A549 (cell line): ENCODE data around the gene C16orf92. TPM values are rescaled to one million over a fixed set of nuclear protein-coding genes. Genes with fewer than 3 reads are reported as not detected.
A peak's percentile ranks its signal among the peaks of the same experiment; 100 is the strongest.

Experiments used
- ATOH8 ChIP-seq: fragments of 250-450 bp; sonication (Bioruptor Pico); IDR thresholded peaks from 2 replicates; pipeline ENCODE4 v1.5.0; 2020; ENCODE audit warnings: low read depth, mild to moderate bottlenecking, moderate library complexity
- BCL3 ChIP-seq: fragments of >200 bp; sonication (Bioruptor Twin); formaldehyde crosslinking; IDR thresholded peaks from 3 replicates; pipeline ENCODE4 v1.6.1; 2016
- BHLHE40 ChIP-seq: IDR thresholded peaks from 2 replicates; pipeline ENCODE4 v1.6.1; 2012; ENCODE audit warnings: low read depth, low read length, inconsistent platforms
- CBX8 ChIP-seq: fragments of 200-600 bp; sonication (generic); IDR thresholded peaks from 2 replicates; pipeline ENCODE4 v1.6.1; 2016
- CEBPB ChIP-seq, 2 experiments: fragments of >200 bp in 1 of 2; sonication (Bioruptor Twin) in 1 of 2; formaldehyde crosslinking in 1 of 2; IDR thresholded peaks; 2 replicates each; pipeline ENCODE4 v1.6.1; 2012 to 2016
- EP300 ChIP-seq, 2 experiments: fragments of >200 bp; sonication (Bioruptor Twin); formaldehyde crosslinking; IDR thresholded peaks; 2 replicates in 1 of 2; 3 replicates in 1 of 2; pipeline ENCODE4 v1.6.1; 2016 to 2017
- FOSB ChIP-seq: fragments of 250-450 bp; sonication (Bioruptor Pico); IDR thresholded peaks from 2 replicates; pipeline ENCODE4 v1.5.0; 2020; ENCODE audit warnings: mild to moderate bottlenecking, moderate library complexity
- FOXS1 ChIP-seq: fragments of 250-450 bp; sonication (Bioruptor Pico); IDR thresholded peaks from 2 replicates; pipeline ENCODE4 v1.5.0; 2020; ENCODE audit warnings: mild to moderate bottlenecking, moderate library complexity
- HDAC2 ChIP-seq: fragments of 200-600 bp; sonication (generic); IDR thresholded peaks from 2 replicates; pipeline ENCODE4 v1.6.1; 2016
- HOXA7 ChIP-seq: fragments of 250-450 bp; sonication (Bioruptor Pico); IDR thresholded peaks from 2 replicates; pipeline ENCODE4 v1.5.0; 2020; ENCODE audit warnings: mild to moderate bottlenecking, moderate library complexity
- HOXB13 ChIP-seq: fragments of 250-450 bp; sonication (Bioruptor Pico); IDR thresholded peaks from 2 replicates; pipeline ENCODE4 v1.5.0; 2020; ENCODE audit warnings: low read depth, mild to moderate bottlenecking, moderate library complexity
- JUN ChIP-seq, 2 experiments: fragments of >200 bp; sonication (Bioruptor Twin); formaldehyde crosslinking; IDR thresholded peaks; 2 replicates in 1 of 2; 3 replicates in 1 of 2; pipeline ENCODE4 v1.6.1; 2016 to 2017
- JUNB ChIP-seq: fragments of >200 bp; sonication (Bioruptor Twin); formaldehyde crosslinking; IDR thresholded peaks from 2 replicates; pipeline ENCODE4 v1.6.1; 2016
- KDM5A ChIP-seq: fragments of 200-600 bp; sonication (generic); IDR thresholded peaks from 2 replicates; pipeline ENCODE4 v1.6.1; 2016; ENCODE audit warnings: antibody characterized with exemption, mild to moderate bottlenecking
- MAZ ChIP-seq: fragments of 150-350 bp; IDR thresholded peaks from 2 replicates; pipeline ENCODE4 v1.6.1; 2014; ENCODE audit warnings: antibody characterized with exemption, low read depth, low read length, borderline replicate concordance
- MYC ChIP-seq: IDR thresholded peaks from 2 replicates; pipeline ENCODE4 v1.6.1; 2012; ENCODE audit warnings: mild to moderate bottlenecking, inconsistent platforms, low read length, improper control_type of control experiment, borderline replicate concordance
- NFE2L2 ChIP-seq: fragments of 150-350 bp; conservative IDR thresholded peaks from 2 replicates; pipeline ENCODE4 v1.6.1; 2014; ENCODE audit warnings: low read length
- PBX3 ChIP-seq: IDR thresholded peaks from 2 replicates; pipeline ENCODE4 v1.6.1; 2012
- POLR2AphosphoS2 ChIP-seq: conservative IDR thresholded peaks from 2 replicates; pipeline ENCODE4 v1.6.1; 2012; ENCODE audit warnings: low read length, improper control_type of control experiment, inconsistent platforms
- RAD21 ChIP-seq, 2 experiments: fragments of >200 bp in 1 of 2; sonication (Bioruptor Twin) in 1 of 2; formaldehyde crosslinking in 1 of 2; IDR thresholded peaks in 1 of 2; conservative IDR thresholded peaks in 1 of 2; 2 replicates in 1 of 2; 3 replicates in 1 of 2; pipeline ENCODE4 v1.6.1; 2012 to 2018; ENCODE audit warnings: inconsistent platforms in 1 of 2
- RCOR1 ChIP-seq: fragments of 150-350 bp; IDR thresholded peaks from 2 replicates; pipeline ENCODE4 v1.6.1; 2014; ENCODE audit warnings: antibody characterized with exemption, low read length, low read depth
- RFX5 ChIP-seq: fragments of 450-650 bp; IDR thresholded peaks from 2 replicates; pipeline ENCODE4 v1.7.1; 2014; ENCODE audit warnings: antibody characterized with exemption, mild to moderate bottlenecking, moderate library complexity
- SREBF2 ChIP-seq: fragments of 450-650 bp; IDR thresholded peaks from 2 replicates; pipeline ENCODE4 v1.6.1; 2014; ENCODE audit warnings: mild to moderate bottlenecking, moderate library complexity
- USF2 ChIP-seq: fragments of 450-650 bp; IDR thresholded peaks from 2 replicates; pipeline ENCODE4 v1.6.1; 2014; ENCODE audit warnings: antibody characterized with exemption
- polyA plus RNA-seq, 4 experiments: library from polyadenylated mRNA; depleted of rRNA in 3 of 4; stranded (reverse); fragments of >200 nt; fragmentation: RNase III in 1 of 4; extraction: RNeasy Plus Mini Kit Qiagen cat#74134 plus additional on column Dnase treatment in 1 of 4; gene quantifications; 2 replicates in 3 of 4; 3 replicates in 1 of 4; pipeline ENCODE4 v1.2.3, GENCODE V29; 2011 to 2017

C16orf92 gene
- polyA plus RNA-seq, 2 of the 4 experiments (the other 2 are of a cell fraction) = not detected

- TF ChIP-seq CBX8 (no peak), JUN (IDR thresholded peaks at IDR 0.05) (peak; percentile 63 to 89; a peak in 3 of 5 replicates), MAZ (peak; percentile 75; the same call in 1 of the 2 replicates), ATOH8 (no peak; the same call in 1 of the 2 replicates), KDM5A (no peak; the same call in 1 of the 2 replicates), PBX3 (0 out of 2 replicates have a peak, but pooled peaks have one; percentile 61), RAD21 (conservative IDR thresholded peaks at IDR 0.05 in 1 of 2, IDR thresholded peaks at IDR 0.05 in 1 of 2) (peak in 1 of 2 experiments; percentile 16; a peak in 1 of 5 replicates), CEBPB (IDR thresholded peaks at IDR 0.05) (no peak), RFX5 (peak; percentile 97), BHLHE40 (no peak), FOXS1 (CRISPR knock-in tag) (no peak), EP300 (IDR thresholded peaks at IDR 0.05) (no peak), SREBF2 (no peak), HOXA7 (no peak), USF2 (no peak), NFE2L2 (no peak), JUNB (no peak), FOSB (CRISPR knock-in tag) (no peak), HOXB13 (CRISPR knock-in tag) (no peak), MYC (peak; percentile 86), BCL3 (peak; percentile 82; the same call in 1 of the 3 replicates), POLR2AphosphoS2 (no peak), HDAC2 (no peak), RCOR1 (no peak)
These were observed 49.4 kb upstream of the C16orf92 start, which contains the start of gene TAOK2 (continued) for GRCh38 chr16:29973384-29974246.
